Measurements from ENCODE around the gene UBQLN3. TPM values are rescaled to one million over a fixed set of nuclear protein-coding genes. Genes with fewer than 3 reads are reported as not detected.

Gene UBQLN3
- total RNA-seq, 6 donors from 2014 or later: 0.29 to 2.0 (median 0.72) TPM

DNA sequence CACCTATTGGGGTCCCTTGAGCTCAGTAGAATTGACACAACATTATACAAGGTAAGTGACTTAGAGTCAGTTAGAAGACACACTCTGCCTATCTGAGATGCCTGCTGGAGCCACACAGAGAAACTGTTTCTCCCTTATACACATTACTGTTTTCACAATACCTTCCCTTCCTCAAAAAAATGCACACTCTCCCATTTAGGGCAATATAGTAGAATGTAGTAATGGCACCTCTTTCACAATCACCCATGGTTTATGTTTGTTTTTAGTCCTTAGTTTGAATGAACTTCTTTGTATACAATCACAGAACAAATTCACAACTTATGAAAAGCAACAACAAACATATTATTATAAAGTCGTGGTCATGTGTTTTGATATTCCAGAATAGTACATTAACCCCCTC, 24.3 kb upstream of the UBQLN3 start:
- H3K36me3 ChIP-seq: no peaks in the 10 kb centered on the region
- H3K4me1 ChIP-seq: no peaks in the 10 kb centered on the region
- DNase-seq (no peak), ATAC-seq (ENCODE audit: low FRiP score in 2 of 2) (no peak)
- no peak overlapping the region for H3K27ac ChIP-seq
- no peak for TF ChIP-seq EP300 (IDR thresholded peaks at IDR 0.05)
- TF ChIP-seq, protein P1, sequence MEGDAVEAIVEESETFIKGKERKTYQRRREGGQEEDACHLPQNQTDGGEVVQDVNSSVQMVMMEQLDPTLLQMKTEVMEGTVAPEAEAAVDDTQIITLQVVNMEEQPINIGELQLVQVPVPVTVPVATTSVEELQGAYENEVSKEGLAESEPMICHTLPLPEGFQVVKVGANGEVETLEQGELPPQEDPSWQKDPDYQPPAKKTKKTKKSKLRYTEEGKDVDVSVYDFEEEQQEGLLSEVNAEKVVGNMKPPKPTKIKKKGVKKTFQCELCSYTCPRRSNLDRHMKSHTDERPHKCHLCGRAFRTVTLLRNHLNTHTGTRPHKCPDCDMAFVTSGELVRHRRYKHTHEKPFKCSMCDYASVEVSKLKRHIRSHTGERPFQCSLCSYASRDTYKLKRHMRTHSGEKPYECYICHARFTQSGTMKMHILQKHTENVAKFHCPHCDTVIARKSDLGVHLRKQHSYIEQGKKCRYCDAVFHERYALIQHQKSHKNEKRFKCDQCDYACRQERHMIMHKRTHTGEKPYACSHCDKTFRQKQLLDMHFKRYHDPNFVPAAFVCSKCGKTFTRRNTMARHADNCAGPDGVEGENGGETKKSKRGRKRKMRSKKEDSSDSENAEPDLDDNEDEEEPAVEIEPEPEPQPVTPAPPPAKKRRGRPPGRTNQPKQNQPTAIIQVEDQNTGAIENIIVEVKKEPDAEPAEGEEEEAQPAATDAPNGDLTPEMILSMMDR (IDR thresholded peaks at IDR 0.05): no peak
- 77 to 84% methylated on average over 1 of the region's 1 CpG for WGBS, 2 donors
- H3K27me3 ChIP-seq: no peaks in the 10 kb centered on the region
- no peaks in the 10 kb centered on the region for H3K9me3 ChIP-seq
- H3K4me3 ChIP-seq: no peak overlapping the region

DNA sequence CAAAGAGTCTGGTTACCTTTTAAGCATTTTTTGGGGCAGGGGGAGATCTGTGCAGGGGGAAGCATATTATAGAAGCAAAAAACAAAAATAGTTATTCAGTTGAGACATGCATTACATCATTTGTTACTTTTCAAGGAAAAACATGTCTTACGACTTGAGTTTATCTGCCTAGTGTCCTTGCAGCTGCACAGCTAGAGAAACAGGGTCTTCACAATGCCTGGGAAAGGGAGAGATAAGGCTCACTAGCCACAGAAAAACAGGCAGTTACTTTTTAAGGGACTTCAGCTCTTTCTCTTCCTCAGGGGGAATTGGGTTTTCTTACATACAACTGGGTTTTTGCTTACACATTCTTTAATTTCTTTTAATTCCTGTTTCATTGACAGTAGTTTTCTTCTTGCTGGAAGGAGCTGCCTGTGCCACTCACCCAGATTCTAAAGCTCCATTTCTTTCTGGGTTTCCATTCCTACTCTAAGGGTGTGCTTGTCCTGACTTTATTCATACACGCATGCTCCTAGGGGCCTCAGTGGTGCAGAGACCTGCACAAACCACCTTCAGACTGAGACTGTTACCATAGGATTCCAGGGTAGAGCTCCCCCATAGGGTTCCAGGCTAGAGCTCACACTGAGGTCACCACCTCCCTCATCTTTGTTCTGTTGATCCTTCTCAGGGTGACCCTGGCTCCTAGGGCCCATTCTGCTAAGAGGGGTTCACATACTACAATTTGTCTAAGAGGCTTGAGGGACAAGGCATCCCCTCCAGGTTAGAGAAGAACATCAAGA, 21.5 kb upstream of the UBQLN3 start:
- DNase-seq: no peak
- 78 to 97% methylated on average over 2 of the region's 2 CpGs for WGBS, 2 donors

DNA sequence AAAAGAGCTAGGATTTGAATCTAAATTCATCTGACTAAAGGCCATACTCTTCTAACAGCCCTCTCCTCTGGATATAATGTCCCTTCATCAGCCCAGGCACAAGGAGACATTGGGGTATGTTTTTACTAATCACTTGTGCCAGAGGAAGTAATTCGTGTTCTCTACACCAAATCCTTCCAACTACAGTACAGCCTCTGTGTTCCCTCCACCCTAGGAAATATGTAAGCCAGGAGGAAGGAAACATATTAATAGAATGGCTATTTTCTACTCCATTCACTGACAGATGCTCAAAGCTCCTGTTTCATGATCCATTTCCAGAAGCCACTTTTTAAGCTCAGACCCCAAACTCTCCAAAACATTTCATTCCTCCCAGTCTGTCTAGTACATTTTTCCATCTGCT, 18.7 kb upstream of the UBQLN3 start:
- no peaks in the 10 kb centered on the region for H3K9me3 ChIP-seq
- no peaks in the 10 kb centered on the region for H3K27me3 ChIP-seq
- H3K4me1 ChIP-seq: no peaks in the 10 kb centered on the region
- TF ChIP-seq POLR2AphosphoS5 (IDR thresholded peaks at IDR 0.05) (no peak), EP300 (IDR thresholded peaks at IDR 0.05) (no peak), POLR2A (IDR thresholded peaks at IDR 0.05) (no peak)
- TF ChIP-seq, protein P1 (IDR thresholded peaks at IDR 0.05): no peak
- H3K27ac ChIP-seq: no peak overlapping the region
- ATAC-seq (ENCODE audit: low FRiP score in 2 of 2) (no peak), DNase-seq (no peak)
- 19 to 33% methylated on average over 1 of the region's 1 CpG for WGBS, 2 donors
- H3K4me3 ChIP-seq: no peak overlapping the region
- no peaks in the 10 kb centered on the region for H3K36me3 ChIP-seq

More for the DNA sequence above, 21.5 kb upstream of the UBQLN3 start:
- H3K27ac ChIP-seq: no peak overlapping the region
- no peaks in the 10 kb centered on the region for H3K36me3 ChIP-seq
- H3K4me1 ChIP-seq: no peaks in the 10 kb centered on the region
- ATAC-seq (ENCODE audit: low FRiP score in 2 of 2): no peak
- H3K27me3 ChIP-seq: no peaks in the 10 kb centered on the region
- TF ChIP-seq EP300 (IDR thresholded peaks at IDR 0.05): no peak
- TF ChIP-seq POLR2AphosphoS5 (IDR thresholded peaks at IDR 0.05): no peak
- TF ChIP-seq POLR2A (IDR thresholded peaks at IDR 0.05): no peak
- TF ChIP-seq, protein P1 (IDR thresholded peaks at IDR 0.05): no peak
- no peaks in the 10 kb centered on the region for H3K9me3 ChIP-seq
- H3K4me3 ChIP-seq: no peak overlapping the region

DNA sequence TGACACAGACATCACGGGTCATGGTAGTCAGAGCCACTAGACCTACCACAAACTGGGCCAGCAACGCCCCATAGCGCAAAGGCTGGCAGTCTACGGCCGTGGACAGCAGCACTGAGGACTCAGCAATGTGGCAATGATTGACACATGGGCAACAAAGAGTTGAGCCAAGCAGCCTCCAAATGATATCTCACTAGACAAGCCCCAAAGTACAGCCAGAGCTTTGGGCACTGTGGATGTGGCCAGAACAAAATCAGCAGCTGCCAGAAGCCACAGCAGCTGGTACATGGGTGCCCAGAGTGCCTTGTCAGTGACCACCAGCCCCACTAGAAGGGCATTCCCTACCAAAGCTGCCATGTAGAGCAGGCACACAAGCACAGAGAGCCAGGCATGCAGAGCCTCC, 18.0 kb upstream of the UBQLN3 start:
- ATAC-seq (ENCODE audit: low FRiP score in 2 of 2) (no peak), DNase-seq (peak in 1 of 2 donors; percentile 8)
- Histone ChIP-seq H3K4me1 (no peaks in the 10 kb centered on the region), H3K27ac (no peak overlapping the region), H3K27me3 (no peaks in the 10 kb centered on the region), H3K4me3 (no peak overlapping the region), H3K9me3 (no peaks in the 10 kb centered on the region), H3K36me3 (no peaks in the 10 kb centered on the region)
- TF ChIP-seq POLR2AphosphoS5 (IDR thresholded peaks at IDR 0.05) (no peak), POLR2A (IDR thresholded peaks at IDR 0.05) (no peak), EP300 (IDR thresholded peaks at IDR 0.05) (no peak)
- 92 to 96% methylated on average over 5 of the region's 5 CpGs for WGBS, 2 donors

DNA sequence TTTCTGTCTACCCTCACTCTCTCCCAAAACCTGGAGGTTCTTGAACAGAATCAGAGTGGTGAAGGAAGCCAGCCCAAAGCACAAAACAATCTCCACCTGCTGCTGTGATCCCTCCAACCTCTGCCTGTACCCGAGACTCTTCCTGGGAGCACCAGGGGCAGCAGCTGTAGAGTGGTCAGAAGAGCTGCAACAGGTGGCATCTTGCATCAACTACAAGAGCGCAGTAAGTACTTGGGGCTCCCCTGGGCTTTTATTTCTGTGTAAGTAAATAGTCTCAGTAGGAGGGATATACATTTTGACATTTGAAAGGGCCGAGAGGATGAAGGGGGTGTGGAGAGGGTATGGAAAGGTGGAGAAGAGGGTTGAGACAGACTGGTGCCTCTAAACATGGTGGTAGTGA, 15.0 kb upstream of the UBQLN3 start:
- 65 to 70% methylated on average over 3 of the region's 3 CpGs for WGBS, 2 donors

More for the DNA sequence above, 15.0 kb upstream of the UBQLN3 start:
- ATAC-seq (ENCODE audit: low FRiP score in 2 of 2) (no peak), DNase-seq (no peak)
- H3K27me3 ChIP-seq: no peaks in the 10 kb centered on the region
- no peak overlapping the region for H3K27ac ChIP-seq
- H3K9me3 ChIP-seq: no peaks in the 10 kb centered on the region
- no peak overlapping the region for H3K4me3 ChIP-seq
- no peak for TF ChIP-seq POLR2A (IDR thresholded peaks at IDR 0.05)
- TF ChIP-seq, protein P1 (IDR thresholded peaks at IDR 0.05): no peak
- TF ChIP-seq EP300 (IDR thresholded peaks at IDR 0.05): no peak
- TF ChIP-seq POLR2AphosphoS5 (IDR thresholded peaks at IDR 0.05): no peak
- no peaks in the 10 kb centered on the region for H3K36me3 ChIP-seq
- no peaks in the 10 kb centered on the region for H3K4me1 ChIP-seq

All from upper lobe of left lung (tissue), 6 donors.